ENCODE data around the gene LBH. TPM values are rescaled to one million over a fixed set of nuclear protein-coding genes. Genes with fewer than 3 reads are reported as not detected.

LBH gene
- total and polyA plus RNA-seq, 2 experiments from 2014 or later: 54.1 to 75.9 TPM

DNA sequence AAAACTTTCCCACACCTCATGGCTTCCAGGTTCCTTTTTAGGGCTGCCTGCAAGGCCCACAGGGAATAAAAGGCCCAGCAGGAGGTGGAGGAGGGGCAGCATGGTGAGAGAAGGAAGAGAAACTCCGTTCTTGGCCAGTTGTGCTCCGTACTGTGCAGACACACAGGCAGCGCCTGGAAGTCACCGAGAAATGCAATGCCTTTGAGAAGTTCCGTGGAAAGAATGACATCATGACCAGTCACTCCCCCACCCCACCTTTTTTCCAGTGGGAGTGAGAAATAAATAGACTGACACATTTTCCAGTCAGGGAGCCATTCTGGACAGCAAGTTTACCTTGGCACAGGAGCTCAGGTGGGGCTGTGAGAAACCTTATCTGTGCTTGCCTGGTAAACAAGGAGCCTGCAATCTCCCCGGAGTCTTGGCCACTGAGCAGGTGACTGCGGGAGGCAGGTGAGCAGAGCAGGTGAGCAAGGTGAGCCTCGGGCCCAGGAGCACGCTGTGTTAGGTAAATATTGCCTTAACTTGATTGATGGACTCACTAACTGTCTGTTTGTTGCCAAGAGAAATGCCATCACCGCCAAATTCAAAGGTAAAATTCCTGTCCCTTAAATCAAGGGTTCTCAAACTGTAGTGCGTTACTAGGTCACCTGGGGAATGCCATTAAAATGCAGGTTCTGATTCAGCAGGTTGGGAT is 13.5 kb upstream of the LBH start:
- no peaks in the 10 kb centered on the region for H3K27me3 ChIP-seq
- no peak overlapping the region for H2AFZ ChIP-seq
- no peak overlapping the region for H3K4me3 ChIP-seq
- TF ChIP-seq EZH2phosphoT487 (IDR thresholded peaks at IDR 0.05; ENCODE audit: low read depth, severe bottlenecking, unreplicated experiment): peak; percentile 51
- TF ChIP-seq EZH2 (IDR thresholded peaks at IDR 0.05; ENCODE audit: borderline replicate concordance): no peak
- TF ChIP-seq, protein P1, sequence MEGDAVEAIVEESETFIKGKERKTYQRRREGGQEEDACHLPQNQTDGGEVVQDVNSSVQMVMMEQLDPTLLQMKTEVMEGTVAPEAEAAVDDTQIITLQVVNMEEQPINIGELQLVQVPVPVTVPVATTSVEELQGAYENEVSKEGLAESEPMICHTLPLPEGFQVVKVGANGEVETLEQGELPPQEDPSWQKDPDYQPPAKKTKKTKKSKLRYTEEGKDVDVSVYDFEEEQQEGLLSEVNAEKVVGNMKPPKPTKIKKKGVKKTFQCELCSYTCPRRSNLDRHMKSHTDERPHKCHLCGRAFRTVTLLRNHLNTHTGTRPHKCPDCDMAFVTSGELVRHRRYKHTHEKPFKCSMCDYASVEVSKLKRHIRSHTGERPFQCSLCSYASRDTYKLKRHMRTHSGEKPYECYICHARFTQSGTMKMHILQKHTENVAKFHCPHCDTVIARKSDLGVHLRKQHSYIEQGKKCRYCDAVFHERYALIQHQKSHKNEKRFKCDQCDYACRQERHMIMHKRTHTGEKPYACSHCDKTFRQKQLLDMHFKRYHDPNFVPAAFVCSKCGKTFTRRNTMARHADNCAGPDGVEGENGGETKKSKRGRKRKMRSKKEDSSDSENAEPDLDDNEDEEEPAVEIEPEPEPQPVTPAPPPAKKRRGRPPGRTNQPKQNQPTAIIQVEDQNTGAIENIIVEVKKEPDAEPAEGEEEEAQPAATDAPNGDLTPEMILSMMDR (IDR thresholded peaks at IDR 0.05; ENCODE audit: poor library complexity): no peak
- DNase-seq (ENCODE audit: low spot score): peak; percentile 87
- no peaks in the 10 kb centered on the region for H3K79me2 ChIP-seq
- H3K9me2 ChIP-seq (replicated peaks; ENCODE audit: insufficient read depth): no peaks in the 10 kb centered on the region
- peak overlapping the region; percentile 55 for H3K4me2 ChIP-seq
- peak overlapping the region; percentile 91 for H3K27ac ChIP-seq
- H4K20me1 ChIP-seq (ENCODE audit: insufficient read depth, poor library complexity, severe bottlenecking): no peaks in the 10 kb centered on the region
- peaks cover 12% of the 10 kb centered on the region for H3K4me1 ChIP-seq (ENCODE audit: insufficient read depth)
- no peaks in the 10 kb centered on the region for H3K9me3 ChIP-seq (ENCODE audit: low read depth)
- no peaks in the 10 kb centered on the region for H3K36me3 ChIP-seq (replicated peaks; ENCODE audit: insufficient read depth, low read depth)
- WGBS (ENCODE audit: low lambda C conversion rate, missing lambda C conversion rate): 36% methylated on average over 11 of the region's 11 CpGs

DNA sequence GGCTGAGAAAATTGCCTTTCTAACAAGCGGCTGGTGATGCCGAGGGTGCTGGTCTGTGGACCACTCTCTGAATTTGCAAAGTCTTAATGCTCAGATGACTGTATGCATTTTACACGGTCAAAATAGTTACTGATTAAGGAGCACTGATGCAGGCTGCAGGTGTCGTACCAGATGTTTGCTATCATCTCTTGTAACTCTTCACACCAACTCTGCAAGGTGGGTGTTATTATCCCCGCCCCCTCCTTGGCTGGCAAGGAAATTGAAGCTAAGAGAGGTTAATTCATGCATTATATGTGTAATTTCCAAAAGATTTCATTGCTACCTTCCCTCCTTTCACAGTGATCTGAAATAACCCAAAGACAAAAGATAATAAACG is 13.0 kb upstream of the LBH start:
- DNase-seq (ENCODE audit: low spot score): no peak
- Histone ChIP-seq H3K36me3 (replicated peaks; ENCODE audit: insufficient read depth, low read depth) (no peaks in the 10 kb centered on the region), H2AFZ (no peak overlapping the region), H3K4me2 (no peak overlapping the region), H3K4me3 (no peak overlapping the region), H3K27ac (no peak overlapping the region), H4K20me1 (ENCODE audit: insufficient read depth, poor library complexity, severe bottlenecking) (no peaks in the 10 kb centered on the region), H3K79me2 (no peaks in the 10 kb centered on the region), H3K9me3 (ENCODE audit: low read depth) (no peaks in the 10 kb centered on the region), H3K27me3 (no peaks in the 10 kb centered on the region), H3K9me2 (replicated peaks; ENCODE audit: insufficient read depth) (no peaks in the 10 kb centered on the region), H3K4me1 (ENCODE audit: insufficient read depth) (peaks cover 12% of the 10 kb centered on the region)
- TF ChIP-seq, protein P1 (IDR thresholded peaks at IDR 0.05; ENCODE audit: poor library complexity): no peak
- 77% methylated on average over 6 of the region's 6 CpGs for WGBS (ENCODE audit: low lambda C conversion rate, missing lambda C conversion rate)

DNA sequence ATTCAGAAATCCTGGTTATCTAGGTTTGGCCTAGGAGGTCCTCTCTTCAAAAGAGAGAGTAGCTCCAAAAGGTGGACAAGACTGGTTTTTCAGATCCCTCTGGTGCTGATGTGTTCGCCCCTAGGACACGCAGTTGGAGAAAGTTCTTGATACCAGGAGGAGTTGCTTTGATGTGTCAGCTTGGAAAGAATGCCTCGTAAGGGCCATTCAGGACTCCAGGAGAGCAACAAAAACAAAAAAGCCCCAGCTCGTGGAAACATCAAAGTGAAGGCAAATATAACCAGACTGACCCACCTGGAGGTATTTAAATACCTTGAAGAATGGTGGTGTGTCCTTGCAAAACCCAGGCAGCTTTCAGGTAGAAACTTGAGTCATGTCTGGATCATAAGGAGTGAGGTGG is 12.5 kb upstream of the LBH start:
- 68% methylated on average over 4 of the region's 4 CpGs for WGBS (ENCODE audit: low lambda C conversion rate, missing lambda C conversion rate)
- H3K4me2 ChIP-seq: no peak overlapping the region
- no peak for DNase-seq (ENCODE audit: low spot score)
- H3K79me2 ChIP-seq: no peaks in the 10 kb centered on the region
- TF ChIP-seq, protein P1 (IDR thresholded peaks at IDR 0.05; ENCODE audit: poor library complexity): no peak
- TF ChIP-seq EZH2phosphoT487 (IDR thresholded peaks at IDR 0.05; ENCODE audit: low read depth, severe bottlenecking, unreplicated experiment) (no peak), EZH2 (IDR thresholded peaks at IDR 0.05; ENCODE audit: borderline replicate concordance) (no peak)
- H3K27me3 ChIP-seq: no peaks in the 10 kb centered on the region
- H3K9me3 ChIP-seq (ENCODE audit: low read depth): no peaks in the 10 kb centered on the region
- H2AFZ ChIP-seq: no peak overlapping the region
- H3K4me1 ChIP-seq (ENCODE audit: insufficient read depth): peaks cover 12% of the 10 kb centered on the region
- H3K27ac ChIP-seq: no peak overlapping the region
- H3K4me3 ChIP-seq: no peak overlapping the region
- H3K9me2 ChIP-seq (replicated peaks; ENCODE audit: insufficient read depth): no peaks in the 10 kb centered on the region
- H3K36me3 ChIP-seq (replicated peaks; ENCODE audit: insufficient read depth, low read depth): no peaks in the 10 kb centered on the region
- H4K20me1 ChIP-seq (ENCODE audit: insufficient read depth, poor library complexity, severe bottlenecking): no peaks in the 10 kb centered on the region
